ENCODE measurements around the gene MDFIC.

GRCh38 chr7:114934086-114934485 is 12.2 kb downstream of the MDFIC start:
- no peak for TF ChIP-seq EZH2phosphoT487 (IDR thresholded peaks at IDR 0.05; ENCODE audit: low read length)
- no peak for TF ChIP-seq EZH2 (optimal IDR thresholded peaks at IDR 0.05; ENCODE audit: low read depth, low read length)

All from MM.1S (cell line).